ENCODE measurements around the gene HOXA5. TPM values are rescaled to one million over a fixed set of nuclear protein-coding genes. Genes with fewer than 3 reads are reported as not detected.

HOXA5 gene
- total RNA-seq, 4 donors from 2014 or later, result 7.8 to 24.8 (median 14.7) TPM

DNA sequence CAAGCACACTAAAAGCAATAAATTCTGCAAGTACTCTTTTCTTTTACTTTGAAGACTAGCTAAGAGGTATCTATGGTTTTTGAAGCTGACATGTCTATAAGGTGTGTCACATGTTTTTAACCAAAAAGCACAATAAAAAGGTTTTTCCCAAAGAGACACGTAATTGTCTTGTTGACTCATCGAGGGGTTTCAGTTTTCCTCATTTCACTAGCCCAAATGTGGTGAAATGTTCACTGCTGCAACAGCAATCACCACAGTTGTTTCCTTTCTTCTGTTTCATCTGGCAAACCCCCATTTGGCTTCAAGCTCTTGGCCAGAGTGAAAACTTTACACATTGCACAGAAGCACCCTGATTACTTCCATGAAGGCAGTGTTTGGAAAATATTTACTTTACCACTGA lies 9.1 kb downstream of the HOXA5 start:
- no peaks in the 10 kb centered on the region for H3K36me3 ChIP-seq
- intact Hi-C loops (cut with DNase I), result loop anchor here (2.0 kb wide), 1 partner anchor 38 kb away; no protein-coding TSS in a partner anchor
- H3K4me3 ChIP-seq, result no peak overlapping the region
- H3K27me3 ChIP-seq, result peaks cover 0 to 4% (median 0%) of the 10 kb centered on the region in 4 donors
- no peaks in the 10 kb centered on the region for H3K9me3 ChIP-seq
- TF ChIP-seq EP300 (IDR thresholded peaks at IDR 0.05) (no peak), POLR2AphosphoS5 (IDR thresholded peaks at IDR 0.05) (peak; percentile 43 to 54)
- peaks cover 0 to 83% (median 80%) of the 10 kb centered on the region in 4 donors for H3K4me1 ChIP-seq
- DNase-seq (ENCODE audit: extremely low spot score), result no peak
- peak overlapping the region; percentile 96 to 99 (median 99) for H3K27ac ChIP-seq (replicated peaks in 1 of 4)
- 12% methylated on average over 2 of the region's 2 CpGs for WGBS

DNA sequence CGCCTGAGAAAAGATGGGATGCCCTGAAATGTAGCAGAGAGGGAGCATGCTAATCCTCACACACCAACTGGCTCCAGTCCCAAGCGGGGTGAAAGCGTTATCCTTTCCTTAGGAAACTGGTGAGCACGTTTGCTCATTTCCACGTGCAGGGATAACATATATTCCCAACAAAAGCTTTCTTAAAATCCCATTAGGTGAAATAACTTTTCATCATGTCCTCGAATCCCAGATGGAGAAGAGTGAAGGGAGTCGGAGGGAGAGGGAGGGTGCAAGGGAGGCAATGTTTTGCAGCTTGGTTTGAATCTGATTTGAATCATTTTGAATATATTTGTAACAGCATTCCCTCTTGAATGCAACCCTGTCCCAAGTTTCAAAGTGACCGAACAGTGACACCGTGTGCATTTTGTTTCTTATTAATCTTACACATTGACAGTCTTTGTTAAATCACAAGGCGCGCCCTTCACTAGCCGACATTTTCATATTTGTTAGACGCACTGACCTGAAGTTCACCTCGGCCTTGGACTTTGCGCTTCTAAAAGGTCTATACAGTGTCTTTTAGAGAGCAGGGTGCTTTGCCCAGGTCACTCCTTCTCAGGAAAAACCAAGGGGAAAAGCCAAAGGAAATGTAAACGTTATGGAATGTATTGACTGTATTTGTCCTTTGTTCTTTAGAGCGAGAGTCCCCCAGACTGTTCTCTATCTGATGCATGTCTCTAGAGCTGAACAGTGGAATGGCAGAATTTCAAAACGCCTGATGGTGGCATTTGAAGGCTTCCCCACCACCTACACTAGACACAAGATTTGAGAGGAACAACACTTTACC lies 9.9 kb downstream of the HOXA5 start:
- Histone ChIP-seq H3K27ac (replicated peaks in 1 of 4) (peak overlapping the region; percentile 96 to 99 (median 99)), H3K9me3 (no peaks in the 10 kb centered on the region), H3K4me1 (peaks cover 0 to 85% (median 82%) of the 10 kb centered on the region in 4 donors), H3K27me3 (no peaks in the 10 kb centered on the region), H3K36me3 (no peaks in the 10 kb centered on the region), H3K4me3 (no peak overlapping the region)
- WGBS, result 52% methylated on average over 18 of the region's 18 CpGs
- no peak for TF ChIP-seq POLR2AphosphoS5 (IDR thresholded peaks at IDR 0.05)
- TF ChIP-seq, protein P1, sequence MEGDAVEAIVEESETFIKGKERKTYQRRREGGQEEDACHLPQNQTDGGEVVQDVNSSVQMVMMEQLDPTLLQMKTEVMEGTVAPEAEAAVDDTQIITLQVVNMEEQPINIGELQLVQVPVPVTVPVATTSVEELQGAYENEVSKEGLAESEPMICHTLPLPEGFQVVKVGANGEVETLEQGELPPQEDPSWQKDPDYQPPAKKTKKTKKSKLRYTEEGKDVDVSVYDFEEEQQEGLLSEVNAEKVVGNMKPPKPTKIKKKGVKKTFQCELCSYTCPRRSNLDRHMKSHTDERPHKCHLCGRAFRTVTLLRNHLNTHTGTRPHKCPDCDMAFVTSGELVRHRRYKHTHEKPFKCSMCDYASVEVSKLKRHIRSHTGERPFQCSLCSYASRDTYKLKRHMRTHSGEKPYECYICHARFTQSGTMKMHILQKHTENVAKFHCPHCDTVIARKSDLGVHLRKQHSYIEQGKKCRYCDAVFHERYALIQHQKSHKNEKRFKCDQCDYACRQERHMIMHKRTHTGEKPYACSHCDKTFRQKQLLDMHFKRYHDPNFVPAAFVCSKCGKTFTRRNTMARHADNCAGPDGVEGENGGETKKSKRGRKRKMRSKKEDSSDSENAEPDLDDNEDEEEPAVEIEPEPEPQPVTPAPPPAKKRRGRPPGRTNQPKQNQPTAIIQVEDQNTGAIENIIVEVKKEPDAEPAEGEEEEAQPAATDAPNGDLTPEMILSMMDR (IDR thresholded peaks at IDR 0.05), result no peak
- no peak for TF ChIP-seq POLR2A (IDR thresholded peaks at IDR 0.05; ENCODE audit: low read depth)
- no peak for TF ChIP-seq EP300 (IDR thresholded peaks at IDR 0.05)
- no peak for DNase-seq (ENCODE audit: extremely low spot score)
- intact Hi-C loops (cut with DNase I), result loop anchor here (2.0 kb wide), 1 partner anchor 37 kb away; no protein-coding TSS in a partner anchor

DNA sequence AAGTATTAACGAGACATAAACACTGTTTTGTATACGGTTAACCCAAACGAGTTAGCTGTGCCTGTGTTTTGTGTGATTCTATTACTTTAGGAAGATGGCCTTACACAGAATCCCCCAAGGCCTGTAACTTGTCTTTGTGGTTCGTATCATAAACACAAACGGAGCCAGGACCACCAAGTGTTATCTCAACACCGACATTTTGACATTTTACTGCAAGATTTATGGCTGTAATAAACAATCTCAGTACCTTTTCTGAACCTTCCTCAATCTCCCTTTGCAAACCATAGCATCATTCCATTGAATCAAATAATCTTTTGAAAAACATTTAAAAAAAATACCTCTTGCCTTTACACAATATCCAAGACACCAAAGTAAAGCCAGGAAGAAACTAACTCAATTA lies 10.5 kb downstream of the HOXA5 start:
- 51% methylated on average over 6 of the region's 6 CpGs for WGBS
- intact Hi-C loops (cut with DNase I), result no loop called here
- H3K36me3 ChIP-seq, result no peaks in the 10 kb centered on the region
- no peak for TF ChIP-seq POLR2A (IDR thresholded peaks at IDR 0.05; ENCODE audit: low read depth)
- no peak for TF ChIP-seq POLR2AphosphoS5 (IDR thresholded peaks at IDR 0.05)
- no peak for TF ChIP-seq EP300 (IDR thresholded peaks at IDR 0.05)
- TF ChIP-seq, protein P1 (IDR thresholded peaks at IDR 0.05), result no peak
- peaks cover 0 to 85% (median 82%) of the 10 kb centered on the region in 4 donors for H3K4me1 ChIP-seq
- DNase-seq (ENCODE audit: extremely low spot score), result no peak
- H3K4me3 ChIP-seq, result no peak overlapping the region
- H3K27me3 ChIP-seq, result no peaks in the 10 kb centered on the region
- peak overlapping the region; percentile 96 to 99 (median 99) for H3K27ac ChIP-seq (replicated peaks in 1 of 4)
- no peaks in the 10 kb centered on the region for H3K9me3 ChIP-seq

DNA sequence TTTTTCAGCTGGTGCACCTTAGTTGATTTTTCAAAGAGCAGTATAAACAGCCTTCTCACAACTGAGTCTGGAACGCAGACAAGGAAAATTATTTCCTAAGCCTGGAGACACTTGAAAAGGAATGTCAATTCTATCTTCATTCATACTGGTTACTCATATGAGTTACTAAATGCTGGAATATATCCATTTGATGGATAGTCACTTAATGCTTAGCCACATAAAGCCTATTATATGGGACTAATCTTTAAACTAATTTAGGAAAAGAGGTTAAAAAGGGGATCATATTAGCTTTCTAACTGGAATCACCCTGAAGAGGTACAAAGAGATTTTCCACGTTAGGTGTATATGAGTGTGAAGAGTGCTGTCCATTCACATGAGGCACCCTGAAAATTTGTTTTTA lies 11.3 kb downstream of the HOXA5 start:
- peak overlapping the region in 1 of 4 donors; percentile 88 for H3K4me3 ChIP-seq
- no peaks in the 10 kb centered on the region for H3K27me3 ChIP-seq
- no peaks in the 10 kb centered on the region for H3K36me3 ChIP-seq
- no peaks in the 10 kb centered on the region for H3K9me3 ChIP-seq
- H3K27ac ChIP-seq (replicated peaks in 1 of 4), result peak overlapping the region; percentile 96 to 100 (median 99)
- intact Hi-C loops (cut with DNase I), result no loop called here
- WGBS, result 51% methylated on average over 2 of the region's 2 CpGs
- DNase-seq (ENCODE audit: extremely low spot score), result no peak
- peaks cover 0 to 85% (median 82%) of the 10 kb centered on the region in 4 donors for H3K4me1 ChIP-seq
- TF ChIP-seq POLR2AphosphoS5 (IDR thresholded peaks at IDR 0.05) (peak in 1 of 2 donors; percentile 9), POLR2A (IDR thresholded peaks at IDR 0.05; ENCODE audit: low read depth) (no peak)

DNA sequence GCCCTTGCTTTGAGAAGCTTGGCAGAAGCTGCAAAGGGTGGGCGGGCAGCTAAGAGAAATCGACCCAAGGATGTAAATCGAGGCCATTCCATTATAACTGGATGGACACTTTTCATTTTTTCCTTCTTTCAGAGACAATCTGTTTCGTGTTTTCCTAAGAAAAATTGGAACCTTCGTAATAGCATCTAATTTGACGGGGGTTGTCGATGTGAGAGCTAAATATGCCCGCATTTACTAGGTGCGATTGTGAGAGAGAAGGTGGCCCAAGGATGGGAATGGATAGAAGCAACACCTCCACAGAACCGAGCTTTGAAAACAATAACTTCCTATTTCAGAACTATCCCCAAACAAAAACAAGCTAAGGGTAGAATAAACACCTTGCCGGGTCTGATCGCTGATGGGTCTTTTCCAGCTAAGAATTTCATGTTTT lies 12.1 kb downstream of the HOXA5 start:
- intact Hi-C loops (cut with DNase I), result no loop called here
- TF ChIP-seq EP300 (IDR thresholded peaks at IDR 0.05) (no peak), POLR2AphosphoS5 (IDR thresholded peaks at IDR 0.05) (no peak), POLR2A (IDR thresholded peaks at IDR 0.05; ENCODE audit: low read depth) (no peak)
- TF ChIP-seq, protein P1 (IDR thresholded peaks at IDR 0.05), result no peak
- Histone ChIP-seq H3K9me3 (no peaks in the 10 kb centered on the region), H3K27me3 (no peaks in the 10 kb centered on the region), H3K4me3 (peak overlapping the region; percentile 81 to 94 (median 89)), H3K27ac (replicated peaks in 1 of 4) (peak overlapping the region; percentile 96 to 100 (median 99)), H3K4me1 (peaks cover 0 to 85% (median 82%) of the 10 kb centered on the region in 4 donors), H3K36me3 (no peaks in the 10 kb centered on the region)
- 36% methylated on average over 12 of the region's 12 CpGs for WGBS
- no peak for DNase-seq (ENCODE audit: extremely low spot score)

All from esophagus muscularis mucosa (tissue), 4 donors.